ENCODE measurements around the gene AP3B1.
A peak's percentile ranks its signal among the peaks of the same experiment; 100 is the strongest.

AP3B1 gene

GRCh38 chr5:78109891-78110324, 184.6 kb downstream of the AP3B1 start:
- no peak for TF ChIP-seq EZH2phosphoT487 (IDR thresholded peaks at IDR 0.05; ENCODE audit: low read depth)
- no peak for TF ChIP-seq CTCF (IDR thresholded peaks at IDR 0.05; ENCODE audit: low read depth, low read length)
- no peaks in the 10 kb centered on the region for H4K20me1 ChIP-seq (ENCODE audit: insufficient read depth, low read length)
- H3K27me3 ChIP-seq (ENCODE audit: low read depth, low read length), result no peaks in the 10 kb centered on the region
- H2AFZ ChIP-seq (ENCODE audit: low read depth, low read length), result peak overlapping the region; percentile 58; the same call in 1 of the 2 replicates
- H3K4me2 ChIP-seq (ENCODE audit: low read length), result peak overlapping the region; percentile 84
- H3K9ac ChIP-seq (ENCODE audit: low read length), result peak overlapping the region; percentile 45; the same call in 1 of the 2 replicates
- H3K4me1 ChIP-seq (ENCODE audit: low read length), result peaks cover 74% of the 10 kb centered on the region
- H3K27ac ChIP-seq (ENCODE audit: low read length), result peak overlapping the region; percentile 93
- no peaks in the 10 kb centered on the region for H3K9me3 ChIP-seq (ENCODE audit: insufficient read depth, low read length)
- peaks cover 8% of the 10 kb centered on the region; the same call in 1 of the 2 replicates for H3K79me2 ChIP-seq (ENCODE audit: low read length)
- H3K36me3 ChIP-seq (replicated peaks; ENCODE audit: low read depth, low read length), result peaks cover 8% of the 10 kb centered on the region
- peak overlapping the region; percentile 67 for H3K4me3 ChIP-seq (ENCODE audit: low read length)

DNA sequence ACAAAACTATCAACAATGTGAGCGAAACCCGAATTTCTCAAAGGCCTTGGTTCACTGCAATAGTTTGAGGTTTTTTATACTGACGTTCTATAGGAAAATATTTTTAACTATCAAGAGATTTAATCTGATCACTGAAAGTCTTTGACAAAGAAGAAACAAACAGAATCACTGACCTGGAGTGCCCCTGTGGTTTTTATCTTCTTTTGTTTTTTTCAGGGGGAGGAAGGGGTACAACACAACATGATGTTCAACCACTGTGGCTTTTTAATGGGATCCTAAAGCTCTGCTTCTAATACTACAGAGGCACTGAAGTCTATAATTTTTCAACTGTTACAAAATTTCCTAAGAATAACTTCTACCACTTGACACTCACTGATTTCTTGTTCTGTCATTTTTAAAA, 185.9 kb downstream of the AP3B1 start:
- TF ChIP-seq CTCF (IDR thresholded peaks at IDR 0.05; ENCODE audit: low read depth, low read length), result no peak
- TF ChIP-seq EZH2phosphoT487 (IDR thresholded peaks at IDR 0.05; ENCODE audit: low read depth), result no peak
- Histone ChIP-seq H3K9me3 (ENCODE audit: insufficient read depth, low read length) (no peaks in the 10 kb centered on the region), H3K27ac (ENCODE audit: low read length) (no peak overlapping the region), H4K20me1 (ENCODE audit: insufficient read depth, low read length) (no peaks in the 10 kb centered on the region), H3K36me3 (replicated peaks; ENCODE audit: low read depth, low read length) (peaks cover 8% of the 10 kb centered on the region), H3K9ac (ENCODE audit: low read length) (no peak overlapping the region), H3K4me1 (ENCODE audit: low read length) (peaks cover 60% of the 10 kb centered on the region), H3K79me2 (ENCODE audit: low read length) (peaks cover 8% of the 10 kb centered on the region; the same call in 1 of the 2 replicates), H3K4me3 (ENCODE audit: low read length) (no peak overlapping the region), H3K27me3 (ENCODE audit: low read depth, low read length) (no peaks in the 10 kb centered on the region), H2AFZ (ENCODE audit: low read depth, low read length) (no peak overlapping the region), H3K4me2 (ENCODE audit: low read length) (no peak overlapping the region)

GRCh38 chr5:78103232-78103918, 191.1 kb downstream of the AP3B1 start:
- Histone ChIP-seq H2AFZ (ENCODE audit: low read depth, low read length) (no peak overlapping the region), H3K4me2 (ENCODE audit: low read length) (no peak overlapping the region), H3K27me3 (ENCODE audit: low read depth, low read length) (no peaks in the 10 kb centered on the region), H4K20me1 (ENCODE audit: insufficient read depth, low read length) (no peaks in the 10 kb centered on the region), H3K4me1 (ENCODE audit: low read length) (peaks cover 13% of the 10 kb centered on the region), H3K27ac (ENCODE audit: low read length) (no peak overlapping the region), H3K9ac (ENCODE audit: low read length) (no peak overlapping the region), H3K4me3 (ENCODE audit: low read length) (no peak overlapping the region), H3K36me3 (replicated peaks; ENCODE audit: low read depth, low read length) (peaks cover 16% of the 10 kb centered on the region), H3K9me3 (ENCODE audit: insufficient read depth, low read length) (no peaks in the 10 kb centered on the region), H3K79me2 (ENCODE audit: low read length) (no peaks in the 10 kb centered on the region)
- TF ChIP-seq EZH2phosphoT487 (IDR thresholded peaks at IDR 0.05; ENCODE audit: low read depth) (no peak), CTCF (IDR thresholded peaks at IDR 0.05; ENCODE audit: low read depth, low read length) (no peak)

- Histone ChIP-seq H3K79me2 (ENCODE audit: low read length) (no peaks in the 10 kb centered on the region), H4K20me1 (ENCODE audit: insufficient read depth, low read length) (no peaks in the 10 kb centered on the region), H3K36me3 (replicated peaks; ENCODE audit: low read depth, low read length) (peaks cover 11% of the 10 kb centered on the region), H2AFZ (ENCODE audit: low read depth, low read length) (no peak overlapping the region), H3K27ac (ENCODE audit: low read length) (no peak overlapping the region), H3K9me3 (ENCODE audit: insufficient read depth, low read length) (no peaks in the 10 kb centered on the region), H3K4me2 (ENCODE audit: low read length) (no peak overlapping the region), H3K4me3 (ENCODE audit: low read length) (no peak overlapping the region), H3K4me1 (ENCODE audit: low read length) (peaks cover 4% of the 10 kb centered on the region), H3K27me3 (ENCODE audit: low read depth, low read length) (no peaks in the 10 kb centered on the region), H3K9ac (ENCODE audit: low read length) (no peak overlapping the region)
- TF ChIP-seq EZH2phosphoT487 (IDR thresholded peaks at IDR 0.05; ENCODE audit: low read depth) (no peak), CTCF (IDR thresholded peaks at IDR 0.05; ENCODE audit: low read depth, low read length) (no peak)
These were observed 192.0 kb downstream of the AP3B1 start for GRCh38 chr5:78102500-78102899.

Measured in OCI-LY3 (cell line).